Thyroid gland (tissue), 4 donors: ENCODE data around the gene FAM193A. TPM values are rescaled to one million over a fixed set of nuclear protein-coding genes. Genes with fewer than 3 reads are reported as not detected.
"Not testable (repeated sequence)": the region's sequence is repeated elsewhere in the genome, so short reads cannot be mapped to it uniquely, and the experiment has no call there.

Source experiments
- DNase-seq, 2 donors: peaks; one replicate each; pipeline ENCODE4 v3.0.0-alpha.2; 2019
- H3K27ac ChIP-seq, 3 donors: fragments of 200-600 bp; sonication (generic); 1 replicate in 2 of 3; 2 replicates in 1 of 3; pipeline ENCODE4 v1.5.1; 2016 to 2019; ENCODE audit warnings: mild to moderate bottlenecking in 1 of 3, moderate library complexity in 1 of 3
- H3K27me3 ChIP-seq: fragments of 200-600 bp; sonication (generic); one replicate; pipeline ENCODE4 v1.5.1; 2019
- H3K36me3 ChIP-seq, 2 donors: fragments of 200-600 bp; sonication (generic); one replicate each; pipeline ENCODE4 v1.5.1; 2016 to 2019
- H3K4me1 ChIP-seq, 2 donors: fragments of 200-600 bp; sonication (generic); one replicate each; pipeline ENCODE4 v1.5.1; 2017 to 2019
- H3K4me3 ChIP-seq, 3 donors: fragments of 200-600 bp; sonication (generic); replicated peaks in 1 of 3; 1 replicate in 2 of 3; 2 replicates in 1 of 3; pipeline ENCODE4 v1.5.1; 2016; ENCODE audit warnings: mild to moderate bottlenecking in 1 of 3
- H3K9me3 ChIP-seq: fragments of 200-600 bp; sonication (generic); one replicate; pipeline ENCODE4 v1.5.1; 2017
- POLR2A ChIP-seq, 2 donors: fragments of 450-650 bp; IDR thresholded peaks; one replicate each; pipeline ENCODE4 v1.6.1; 2017; ENCODE audit warnings: antibody characterized with exemption in 2 of 2, mild to moderate bottlenecking in 2 of 2, moderate library complexity in 1 of 2
- WGBS, 2 donors: methylation state at CpG; one replicate each; pipeline ENCODE4 v1.1.5; 2017; 5-methylcytosine and 5-hydroxymethylcytosine counted together
- intact Hi-C: fragments of 100-400 bp; cut with DNase I; formaldehyde crosslinking; loops from one replicate; pipeline ENCODE4 v1.15.1; 2023
- total RNA-seq, 4 donors: library from RNA; depleted of rRNA; stranded (reverse); fragments of >200 nt; gene quantifications; one replicate each; pipeline ENCODE4 v1.2.3, GENCODE V29; 2016
- TF ChIP-seq, protein P1 (sequence below), 6 experiments: fragments of 200-600 bp in 3 of 6; fragments of 450-650 bp in 3 of 6; sonication (generic) in 3 of 6; IDR thresholded peaks; one replicate each; pipeline ENCODE4 v1.5.1; 2016 to 2019; ENCODE audit warnings: antibody characterized with exemption in 6 of 6, mild to moderate bottlenecking in 2 of 6, inconsistent platforms in 1 of 6, moderate library complexity in 1 of 6

FAM193A gene
- total RNA-seq, 4 donors from 2014 or later, result 22.4 to 36.7 (median 30.3) TPM

DNA sequence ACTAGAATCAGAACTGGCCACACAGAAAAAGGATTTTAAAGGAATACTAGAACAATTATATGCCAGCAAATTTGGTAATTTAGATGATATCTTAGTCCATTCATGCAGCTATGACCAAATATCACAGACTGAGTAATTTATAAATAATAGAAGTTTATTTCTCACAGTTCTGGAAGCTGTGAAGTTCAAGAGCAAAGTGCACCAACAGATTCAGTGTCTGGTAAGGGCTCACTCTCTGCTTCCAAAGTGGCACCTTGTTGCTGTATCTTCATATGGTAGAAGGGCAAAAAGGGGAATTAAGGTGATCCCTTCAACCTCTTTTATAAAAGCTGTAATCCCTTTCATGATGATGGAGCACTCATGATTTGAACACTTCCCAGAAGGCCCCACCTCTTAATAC lies 199.4 kb downstream of the FAM193A start:
- Histone ChIP-seq H3K4me3 (no peak overlapping the region), H3K27me3 (no peaks in the 10 kb centered on the region), H3K4me1 (no peaks in the 10 kb centered on the region), H3K27ac (no peak overlapping the region), H3K9me3 (no peaks in the 10 kb centered on the region), H3K36me3 (peaks cover 7 to 13% of the 10 kb centered on the region in 2 donors)
- intact Hi-C loops, result no loop called here
- TF ChIP-seq POLR2A (IDR thresholded peaks at IDR 0.05), result no peak
- TF ChIP-seq, protein P1, sequence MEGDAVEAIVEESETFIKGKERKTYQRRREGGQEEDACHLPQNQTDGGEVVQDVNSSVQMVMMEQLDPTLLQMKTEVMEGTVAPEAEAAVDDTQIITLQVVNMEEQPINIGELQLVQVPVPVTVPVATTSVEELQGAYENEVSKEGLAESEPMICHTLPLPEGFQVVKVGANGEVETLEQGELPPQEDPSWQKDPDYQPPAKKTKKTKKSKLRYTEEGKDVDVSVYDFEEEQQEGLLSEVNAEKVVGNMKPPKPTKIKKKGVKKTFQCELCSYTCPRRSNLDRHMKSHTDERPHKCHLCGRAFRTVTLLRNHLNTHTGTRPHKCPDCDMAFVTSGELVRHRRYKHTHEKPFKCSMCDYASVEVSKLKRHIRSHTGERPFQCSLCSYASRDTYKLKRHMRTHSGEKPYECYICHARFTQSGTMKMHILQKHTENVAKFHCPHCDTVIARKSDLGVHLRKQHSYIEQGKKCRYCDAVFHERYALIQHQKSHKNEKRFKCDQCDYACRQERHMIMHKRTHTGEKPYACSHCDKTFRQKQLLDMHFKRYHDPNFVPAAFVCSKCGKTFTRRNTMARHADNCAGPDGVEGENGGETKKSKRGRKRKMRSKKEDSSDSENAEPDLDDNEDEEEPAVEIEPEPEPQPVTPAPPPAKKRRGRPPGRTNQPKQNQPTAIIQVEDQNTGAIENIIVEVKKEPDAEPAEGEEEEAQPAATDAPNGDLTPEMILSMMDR (IDR thresholded peaks at IDR 0.05), result no peak
- DNase-seq, result no peak

DNA sequence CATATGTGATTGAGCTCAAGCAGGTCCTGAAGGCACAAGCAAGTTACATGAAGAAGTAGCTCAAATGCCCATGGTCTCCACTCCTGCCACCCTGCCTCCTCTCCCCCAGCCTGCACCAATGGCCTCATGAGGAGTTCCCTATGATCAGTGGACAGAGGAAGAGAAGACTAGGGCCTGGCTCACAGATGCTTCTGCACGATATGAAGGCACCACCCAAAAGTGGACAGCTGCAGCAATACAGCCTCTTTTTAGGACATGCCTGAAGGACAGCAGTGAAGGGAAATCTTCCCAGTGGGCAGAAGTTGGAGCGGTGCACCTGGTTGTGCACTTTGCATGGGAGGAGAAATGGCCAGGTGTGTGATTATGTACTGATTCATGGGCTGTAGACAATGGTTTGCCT lies 201.8 kb downstream of the FAM193A start:
- H3K9me3 ChIP-seq, H3K27me3 ChIP-seq, H3K4me1 ChIP-seq, DNase-seq, H3K36me3 ChIP-seq, H3K27ac ChIP-seq, H3K4me3 ChIP-seq, intact Hi-C loops: not testable (repeated sequence)
- WGBS, 2 donors, result 96 to 100% methylated on average over 2 of the region's 2 CpGs

DNA sequence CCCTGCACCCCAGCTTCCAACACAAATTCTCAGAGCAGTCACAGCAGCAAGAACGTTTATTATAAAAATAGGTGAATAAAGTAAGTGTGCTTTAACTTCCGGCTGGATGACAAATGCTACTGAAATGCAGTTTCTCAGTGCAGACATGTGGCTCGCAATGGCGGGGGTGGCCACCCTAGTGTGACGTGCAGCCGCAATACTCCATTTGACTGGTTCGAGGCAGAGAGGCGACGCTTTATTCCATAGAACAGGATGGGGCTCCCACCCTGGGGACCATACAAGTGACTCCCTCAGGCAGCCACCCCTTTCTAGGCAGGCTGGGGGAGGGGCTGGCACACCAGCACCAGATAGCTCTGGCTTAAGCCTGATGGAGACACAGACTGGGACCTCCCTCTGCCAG lies 205.2 kb downstream of the FAM193A start:
- Histone ChIP-seq H3K36me3 (peaks cover 29 to 30% of the 10 kb centered on the region in 2 donors), H3K4me1 (peaks cover 0 to 22% of the 10 kb centered on the region in 2 donors), H3K27me3 (no peaks in the 10 kb centered on the region), H3K27ac (no peak overlapping the region), H3K4me3 (no peak overlapping the region), H3K9me3 (no peaks in the 10 kb centered on the region)
- 88 to 92% methylated on average over 9 of the region's 9 CpGs for WGBS, 2 donors
- DNase-seq, result no peak
- intact Hi-C loops, result no loop called here
- TF ChIP-seq, protein P1 (IDR thresholded peaks at IDR 0.05), result no peak
- TF ChIP-seq POLR2A (IDR thresholded peaks at IDR 0.05), result no peak

DNA sequence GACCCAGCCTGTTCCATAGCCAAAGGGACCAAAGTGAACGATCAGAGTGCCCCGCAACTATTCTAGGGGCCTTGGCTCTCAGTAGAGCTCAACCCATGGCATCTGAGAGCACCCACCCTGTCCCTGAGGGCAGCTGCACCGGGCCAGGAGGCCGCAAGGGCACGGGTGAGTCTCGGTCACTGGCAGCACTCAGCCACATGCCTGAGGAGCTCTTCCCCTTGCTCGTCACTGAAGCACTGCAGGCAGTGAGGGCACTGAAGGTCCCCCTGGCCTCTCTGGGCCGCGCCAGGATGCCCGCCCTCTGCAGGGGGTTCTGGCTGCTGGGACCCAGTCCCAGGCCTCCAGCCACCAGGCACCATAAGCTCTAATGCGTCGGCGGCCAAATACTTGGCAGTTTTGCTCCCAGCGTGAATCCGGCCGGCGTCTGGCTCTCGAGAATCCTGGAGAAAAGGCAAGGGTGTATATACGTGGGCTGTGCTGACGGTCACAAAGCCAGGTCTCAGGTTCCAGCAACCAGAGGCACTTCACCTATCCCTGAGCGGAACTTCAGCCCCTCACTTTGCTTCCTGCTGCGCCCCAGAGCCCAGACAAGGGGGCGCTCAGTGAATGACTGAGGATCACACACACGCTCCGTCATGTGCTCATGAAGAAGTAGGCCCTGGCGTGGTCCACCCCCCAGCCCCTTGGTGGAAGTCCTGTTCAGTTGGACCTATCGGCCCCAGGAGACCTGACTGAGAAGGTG lies 205.8 kb downstream of the FAM193A start:
- peaks cover 35 to 36% of the 10 kb centered on the region in 2 donors for H3K36me3 ChIP-seq
- DNase-seq, result no peak
- H3K4me3 ChIP-seq, result no peak overlapping the region
- H3K4me1 ChIP-seq, result peaks cover 0 to 24% of the 10 kb centered on the region in 2 donors
- H3K9me3 ChIP-seq, result no peaks in the 10 kb centered on the region
- intact Hi-C loops, result no loop called here
- WGBS, 2 donors, result 93 to 97% methylated on average over 12 to 15 of the region's 27 CpGs
- TF ChIP-seq, protein P1 (IDR thresholded peaks at IDR 0.05), result no peak
- no peak for TF ChIP-seq POLR2A (IDR thresholded peaks at IDR 0.05)
- no peak overlapping the region for H3K27ac ChIP-seq
- H3K27me3 ChIP-seq, result no peaks in the 10 kb centered on the region

DNA sequence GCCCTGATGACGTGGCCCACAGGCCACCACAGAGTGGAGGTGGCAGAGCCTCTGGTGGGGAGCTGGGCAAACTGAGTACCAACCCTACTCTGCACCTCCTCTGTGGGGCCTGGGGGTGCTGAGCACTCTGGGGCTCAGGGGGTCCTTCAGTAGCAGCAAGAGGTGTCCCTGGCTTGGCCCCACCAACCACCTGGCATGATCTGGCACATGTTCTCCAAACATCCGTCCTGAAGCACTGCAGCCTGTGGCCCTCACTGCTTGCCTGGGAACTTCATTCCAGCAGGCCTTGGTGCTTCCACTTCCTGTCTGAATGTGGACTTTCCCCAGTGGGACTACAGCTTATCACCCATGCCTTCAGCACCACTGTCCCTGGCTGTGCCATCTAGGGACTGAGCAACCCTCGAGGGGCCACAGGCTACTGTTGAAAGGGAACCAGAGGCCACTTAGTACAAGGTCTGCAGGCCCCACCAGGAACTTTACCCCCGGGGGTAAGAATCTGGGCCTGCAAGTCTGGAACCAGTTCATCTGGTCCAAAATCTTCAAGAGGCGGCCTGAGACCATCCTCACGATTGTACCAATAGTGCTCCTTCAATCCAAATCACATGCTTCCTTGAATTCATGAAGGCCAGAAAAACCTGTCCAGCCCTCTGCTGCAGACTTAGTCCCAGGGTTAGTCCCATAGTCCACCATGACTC lies 206.5 kb downstream of the FAM193A start:
- intact Hi-C loops, result no loop called here
- no peaks in the 10 kb centered on the region for H3K9me3 ChIP-seq
- H3K27me3 ChIP-seq, result no peaks in the 10 kb centered on the region
- H3K4me3 ChIP-seq, result no peak overlapping the region
- TF ChIP-seq POLR2A (IDR thresholded peaks at IDR 0.05), result no peak
- TF ChIP-seq, protein P1 (IDR thresholded peaks at IDR 0.05), result no peak
- 70 to 74% methylated on average over 5 to 6 of the region's 6 CpGs for WGBS, 2 donors
- H3K4me1 ChIP-seq, result peaks cover 0 to 24% of the 10 kb centered on the region in 2 donors
- DNase-seq, result no peak
- H3K36me3 ChIP-seq, result peaks cover 40 to 42% of the 10 kb centered on the region in 2 donors
- H3K27ac ChIP-seq, result peak overlapping the region in 1 of 3 donors; percentile 45
